GM21447 (cell line): ENCODE measurements around the gene GRM7.

Source experiments
- ATAC-seq: cut with Tn5 transposase; IDR thresholded peaks from one replicate; pipeline ENCODE4 v1.9.1; 2021; ENCODE audit not compliant: unreplicated experiment

Gene GRM7

DNA sequence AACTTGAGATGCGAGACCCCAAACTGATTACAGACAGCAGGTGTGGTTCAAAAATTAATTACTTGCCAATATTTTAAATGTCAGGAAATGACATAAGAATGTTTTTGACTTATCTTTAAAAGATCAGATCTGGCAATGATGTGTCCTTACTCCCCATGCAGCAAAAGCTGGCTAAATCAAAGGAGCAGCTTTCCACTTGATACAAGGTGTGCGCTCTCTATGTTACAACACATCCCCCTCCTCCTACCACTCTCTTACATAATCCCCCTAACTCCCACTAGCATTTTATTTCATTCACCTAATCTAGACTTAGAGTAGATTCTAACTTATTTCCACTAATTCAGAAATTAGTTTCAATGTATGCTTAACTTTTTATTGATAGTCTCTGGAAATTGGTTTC is 609.0 kb downstream of the GRM7 start:
- ATAC-seq, result no peak

DNA sequence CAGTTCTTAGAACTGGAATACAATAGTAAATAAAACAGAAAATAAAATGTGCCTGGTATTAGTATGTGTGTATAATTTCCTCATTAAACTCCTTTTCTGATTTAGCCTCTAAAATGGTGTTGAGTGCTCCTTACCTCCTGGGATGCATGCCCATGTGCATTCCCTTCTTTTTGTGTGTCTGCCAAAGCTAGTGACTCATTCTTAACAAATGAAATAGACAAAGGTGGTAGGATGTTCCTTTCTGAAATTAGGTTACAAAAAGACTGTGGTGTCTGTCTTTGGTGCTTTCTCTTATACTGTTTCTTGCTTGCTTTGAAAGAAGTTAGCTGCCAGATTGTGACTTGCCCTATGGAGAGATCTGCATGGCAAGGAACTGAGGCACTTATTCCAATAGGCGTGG is 623.7 kb downstream of the GRM7 start:
- no peak for ATAC-seq

DNA sequence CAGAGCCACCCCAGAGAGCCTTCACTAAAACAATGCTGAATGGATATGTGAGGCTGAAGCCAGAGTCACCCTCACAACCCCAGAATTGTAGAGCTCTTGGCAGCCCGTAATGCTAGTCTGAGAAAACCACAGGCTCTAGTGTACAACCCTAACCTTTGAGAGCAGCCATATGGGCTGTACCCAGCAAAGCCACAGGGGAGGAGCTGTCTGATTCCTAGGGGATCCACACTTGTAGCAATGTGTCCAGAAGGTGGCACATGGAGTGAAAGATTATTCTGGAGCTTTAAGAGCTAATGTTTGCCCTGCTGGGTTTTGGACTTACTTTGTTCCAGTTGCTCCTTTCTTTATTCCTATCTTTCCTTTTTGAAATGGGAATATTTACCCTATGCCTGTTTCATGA is 626.8 kb downstream of the GRM7 start:
- ATAC-seq, result no peak

DNA sequence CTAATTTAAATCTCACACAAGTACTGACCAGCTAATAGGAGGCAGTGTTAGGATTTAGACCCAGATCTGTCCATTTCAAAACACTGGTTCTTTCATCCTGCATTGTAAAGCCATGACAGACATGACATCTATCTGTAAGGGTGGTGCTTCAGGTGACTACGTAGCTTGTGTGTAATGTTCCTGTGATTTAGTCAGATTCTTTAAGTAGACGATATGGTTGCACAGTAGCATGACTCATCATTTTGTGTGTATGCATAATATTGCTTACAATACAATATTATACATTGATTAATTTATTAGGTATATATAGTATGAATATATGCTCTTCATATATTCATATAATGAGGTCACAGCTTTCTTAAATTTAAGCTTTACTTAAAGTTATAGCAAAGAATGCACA is 628.5 kb downstream of the GRM7 start:
- no peak for ATAC-seq

DNA sequence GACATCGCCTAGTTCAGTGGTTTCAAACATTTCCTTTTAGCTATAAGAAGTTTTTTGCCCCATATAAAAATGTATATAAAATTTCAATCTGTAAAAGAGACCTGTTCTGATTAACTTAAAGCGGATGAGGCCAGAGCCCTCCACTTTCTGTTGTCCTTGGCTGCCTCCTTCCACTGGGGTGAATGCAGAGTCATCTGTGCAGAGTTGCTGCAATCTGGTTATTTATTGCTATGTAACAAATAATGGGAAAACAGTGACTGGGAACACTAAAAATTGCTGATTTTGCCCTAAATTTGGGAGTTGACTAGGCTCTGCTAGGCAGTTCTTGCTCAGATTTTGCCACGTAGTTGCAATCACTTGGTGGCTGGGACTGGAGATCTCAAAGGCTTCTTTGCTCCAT is 637.8 kb downstream of the GRM7 start:
- no peak for ATAC-seq

DNA sequence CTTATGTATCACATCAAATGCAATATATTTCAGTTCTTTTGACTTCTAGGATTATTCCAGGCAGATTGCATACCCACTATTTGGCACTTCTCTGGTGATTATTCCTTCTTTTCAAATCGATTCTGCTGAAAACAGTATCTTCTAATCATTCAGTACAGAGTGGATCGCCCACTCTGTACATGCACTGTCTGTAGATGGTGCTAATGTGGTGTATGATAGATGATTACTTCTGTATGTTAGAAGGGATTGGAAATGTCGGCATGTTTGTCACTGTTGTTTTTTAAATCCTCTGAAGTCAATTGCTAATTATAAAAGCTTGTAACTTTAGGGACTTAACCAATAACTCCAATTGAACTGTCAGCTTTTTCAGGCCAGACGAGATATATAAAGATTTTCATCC is 642.5 kb downstream of the GRM7 start:
- no peak for ATAC-seq

DNA sequence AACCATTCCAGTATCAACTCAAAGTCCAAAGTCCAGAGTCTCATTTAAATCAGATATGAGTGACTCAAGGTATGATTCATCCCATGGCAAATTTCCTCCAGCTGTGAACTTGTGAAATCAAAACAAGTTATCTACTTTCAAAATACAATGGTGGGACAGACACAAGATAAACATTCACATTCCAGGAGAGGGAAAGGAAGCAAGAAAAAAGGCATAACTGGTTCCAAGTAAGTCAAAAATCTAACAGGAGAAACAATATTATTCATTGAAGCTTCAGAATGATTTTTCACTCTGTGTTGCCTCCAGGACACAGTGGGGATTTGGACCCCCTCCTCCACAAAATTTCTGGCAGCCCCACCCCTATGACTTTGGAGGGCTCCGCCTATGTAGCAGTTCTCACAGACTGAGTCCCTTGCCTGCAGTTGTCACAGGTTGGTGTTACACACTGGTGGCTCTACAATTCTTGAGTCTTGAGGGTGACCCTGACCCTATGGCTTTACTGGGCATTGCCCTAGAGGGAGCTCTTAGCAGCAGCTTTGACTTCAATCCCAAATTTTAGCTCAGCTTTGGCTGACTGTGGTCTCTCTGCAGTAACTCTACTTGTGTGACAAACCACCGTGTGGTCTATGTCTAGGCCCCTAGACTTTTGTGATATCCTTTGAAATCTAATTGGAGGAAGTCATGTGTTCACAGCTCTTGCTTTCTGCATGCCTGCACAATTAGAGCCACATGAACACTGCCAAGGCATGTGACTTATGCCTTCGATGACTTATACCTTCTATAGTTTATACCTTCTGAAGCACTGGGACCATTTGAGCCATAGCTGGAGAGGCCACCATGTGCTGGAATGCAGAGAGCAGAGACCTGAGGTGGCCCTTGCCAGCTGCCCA is 644.2 kb downstream of the GRM7 start:
- no peak for ATAC-seq

DNA sequence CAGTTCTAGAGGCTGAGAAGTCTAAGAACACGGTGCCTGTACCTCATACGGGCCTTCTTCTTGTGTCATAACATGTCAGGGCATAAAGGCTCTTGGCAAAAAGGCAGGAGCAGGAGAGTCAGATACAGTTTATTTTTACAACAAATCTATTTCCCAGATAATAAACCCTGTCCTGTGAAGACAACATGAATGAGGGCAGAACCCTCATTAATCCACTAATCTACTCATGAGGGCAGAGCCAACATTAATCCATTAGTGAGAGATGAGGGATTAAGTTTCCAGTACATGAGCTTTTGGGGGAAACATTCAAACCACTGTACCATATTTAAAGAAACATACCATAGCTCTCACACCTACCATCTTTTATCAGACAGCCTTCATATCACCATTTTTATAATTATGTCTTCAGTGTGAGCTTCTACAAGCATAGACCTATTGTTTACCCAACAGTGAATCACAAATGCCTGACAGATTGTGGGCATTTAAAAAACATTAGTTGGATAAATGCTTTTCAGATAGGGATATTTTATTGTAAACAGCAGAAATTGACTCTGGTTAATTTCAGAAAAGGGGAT is 645.8 kb downstream of the GRM7 start:
- ATAC-seq, result no peak

DNA sequence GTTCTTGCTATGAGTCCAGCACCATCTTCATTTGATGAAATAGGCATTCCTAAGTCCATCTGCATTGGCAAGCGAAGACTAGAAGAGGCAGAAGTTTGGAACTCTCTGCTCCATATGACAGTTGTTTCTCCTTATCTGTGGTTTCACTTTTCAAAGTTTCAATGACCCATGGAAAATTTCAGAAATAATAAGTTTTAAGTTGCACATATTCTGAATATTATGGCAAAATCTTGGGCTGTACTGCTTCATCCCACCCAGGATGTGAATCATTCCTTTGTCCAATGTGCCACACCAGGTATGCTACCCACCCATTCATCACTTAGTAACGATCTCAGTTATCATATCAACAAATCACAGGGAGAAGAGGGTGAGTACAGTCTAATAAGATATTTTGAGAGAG is 647.9 kb downstream of the GRM7 start:
- ATAC-seq, result no peak

DNA sequence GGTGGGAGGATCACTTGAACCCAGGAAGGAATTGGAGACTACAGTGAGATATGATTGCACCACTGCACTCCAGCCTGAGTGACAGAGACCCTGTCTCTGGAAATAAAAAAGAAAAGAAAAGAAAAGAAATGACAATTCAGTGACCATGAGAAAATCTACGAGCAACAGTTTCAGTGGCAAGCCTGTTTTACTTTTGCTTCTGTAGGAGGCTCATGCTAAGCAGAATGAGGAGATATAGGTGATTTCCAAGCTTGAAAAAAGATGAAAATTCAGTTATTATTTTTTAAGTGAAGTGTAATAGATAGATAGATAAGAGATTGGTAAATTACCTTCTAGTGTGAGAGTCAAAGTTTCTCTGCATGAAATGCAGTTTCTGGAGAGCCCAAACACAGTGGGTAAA is 651.1 kb downstream of the GRM7 start:
- ATAC-seq, result no peak

DNA sequence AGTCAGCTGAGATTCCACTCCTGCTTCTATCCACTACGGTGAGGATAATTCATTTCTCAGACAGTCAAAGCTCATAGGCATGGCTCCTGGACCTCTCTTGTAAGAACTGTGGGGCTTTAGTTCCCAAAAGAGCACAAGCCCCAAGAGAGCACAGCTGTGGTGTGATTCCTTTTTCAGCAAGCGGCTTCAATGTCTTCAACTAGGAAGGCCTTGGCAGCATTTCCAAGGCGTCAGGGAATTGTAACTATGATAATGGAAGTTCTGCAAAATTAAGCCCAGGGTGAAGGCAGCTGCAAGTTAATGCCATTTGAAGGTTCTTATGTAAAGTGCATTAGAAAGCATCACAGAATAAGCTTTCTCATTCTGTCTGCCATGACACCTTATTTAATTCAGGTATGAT is 657.1 kb downstream of the GRM7 start:
- ATAC-seq, result no peak

DNA sequence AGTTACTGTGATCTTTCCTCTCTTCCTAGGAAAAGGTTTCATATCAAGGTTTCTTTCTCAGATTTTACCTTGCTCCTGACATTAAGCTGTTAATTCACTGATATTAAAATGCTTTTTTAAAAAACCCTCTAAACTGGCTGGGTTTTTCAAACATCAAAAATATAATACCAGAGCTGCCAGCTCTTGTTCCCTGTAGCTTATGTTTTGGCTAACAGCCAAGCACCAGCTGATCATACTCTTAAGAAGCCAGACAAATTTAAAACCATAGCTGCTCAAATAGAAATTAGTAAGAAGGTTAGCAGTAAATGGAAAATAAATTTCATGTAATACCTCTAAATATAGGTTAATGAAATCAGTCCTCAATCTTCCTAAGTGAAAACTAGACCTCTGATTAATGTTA is 657.5 kb downstream of the GRM7 start:
- ATAC-seq, result no peak

DNA sequence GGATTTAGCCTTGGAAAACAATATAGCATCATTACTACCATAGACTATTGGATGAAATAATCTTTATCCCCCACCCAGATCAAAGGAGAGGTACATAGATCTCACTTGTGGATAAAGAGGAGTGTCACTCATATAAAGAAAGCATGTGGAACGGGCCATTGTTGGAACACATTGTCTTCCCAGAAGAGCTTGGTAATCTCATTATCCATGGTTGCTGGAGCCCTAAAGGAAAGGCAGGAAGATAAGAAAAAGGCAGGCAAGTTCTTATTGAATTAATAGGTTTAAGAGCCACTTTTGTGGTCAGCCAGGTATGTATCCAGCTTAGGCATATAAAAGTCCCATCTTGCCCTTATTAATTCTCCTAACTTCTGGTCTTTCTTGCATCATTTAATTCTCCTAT is 659.1 kb downstream of the GRM7 start:
- ATAC-seq, result no peak

DNA sequence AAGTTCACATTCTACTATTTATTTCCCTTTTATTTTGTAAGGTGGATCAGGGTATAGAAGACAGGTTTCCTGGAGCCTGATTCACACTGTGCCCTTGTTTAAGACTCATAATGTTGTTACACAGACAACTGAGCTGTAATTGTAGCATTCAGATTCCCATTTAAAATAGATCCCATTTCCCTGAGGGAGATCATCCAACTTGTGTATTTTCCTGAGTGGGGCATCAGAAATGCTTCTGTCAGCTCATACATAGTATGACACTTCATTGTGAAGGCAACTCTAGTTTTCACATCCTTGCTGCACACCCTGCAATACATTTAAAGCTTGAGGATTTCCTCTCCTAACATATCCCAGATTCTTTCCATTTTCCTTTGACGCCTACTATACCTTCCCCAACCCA is 659.7 kb downstream of the GRM7 start:
- no peak for ATAC-seq

DNA sequence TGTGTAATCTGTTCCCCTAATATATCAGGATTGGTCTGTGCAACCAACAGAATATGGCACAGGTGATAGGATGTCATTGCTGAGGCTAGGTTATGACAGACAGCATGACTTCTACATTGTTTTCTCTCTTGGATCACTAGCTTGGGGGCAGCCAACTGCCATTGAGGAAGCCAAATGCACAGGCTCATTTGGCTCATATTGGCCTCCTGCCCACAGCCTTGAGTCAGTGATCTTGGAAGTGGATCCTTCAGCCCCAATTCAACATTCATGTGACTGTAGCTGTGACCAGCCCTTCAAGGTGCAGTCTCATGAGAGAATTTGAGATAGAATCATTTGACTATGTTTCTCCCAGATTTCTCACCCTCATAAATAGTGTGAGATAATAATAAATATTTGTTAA is 675.6 kb downstream of the GRM7 start:
- no peak for ATAC-seq

DNA sequence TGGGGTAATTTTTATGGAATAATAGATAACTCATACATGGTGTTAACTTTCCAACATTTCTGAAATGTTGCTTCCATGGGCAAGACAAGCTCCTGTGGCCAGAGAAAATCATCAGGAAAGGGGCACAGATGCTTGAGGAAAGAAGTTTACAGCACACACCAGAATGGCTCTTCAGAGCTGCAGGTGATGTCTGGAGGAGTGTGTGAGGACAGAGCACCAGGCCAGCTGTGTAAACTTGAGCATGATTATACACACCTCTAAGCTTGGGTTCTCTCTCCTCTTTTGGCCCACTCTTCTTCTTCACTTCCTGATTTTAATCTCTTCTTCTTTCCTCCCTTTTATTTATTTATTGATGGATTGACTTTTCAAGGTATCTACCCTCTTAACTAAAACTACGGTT is 676.0 kb downstream of the GRM7 start:
- ATAC-seq, result no peak

DNA sequence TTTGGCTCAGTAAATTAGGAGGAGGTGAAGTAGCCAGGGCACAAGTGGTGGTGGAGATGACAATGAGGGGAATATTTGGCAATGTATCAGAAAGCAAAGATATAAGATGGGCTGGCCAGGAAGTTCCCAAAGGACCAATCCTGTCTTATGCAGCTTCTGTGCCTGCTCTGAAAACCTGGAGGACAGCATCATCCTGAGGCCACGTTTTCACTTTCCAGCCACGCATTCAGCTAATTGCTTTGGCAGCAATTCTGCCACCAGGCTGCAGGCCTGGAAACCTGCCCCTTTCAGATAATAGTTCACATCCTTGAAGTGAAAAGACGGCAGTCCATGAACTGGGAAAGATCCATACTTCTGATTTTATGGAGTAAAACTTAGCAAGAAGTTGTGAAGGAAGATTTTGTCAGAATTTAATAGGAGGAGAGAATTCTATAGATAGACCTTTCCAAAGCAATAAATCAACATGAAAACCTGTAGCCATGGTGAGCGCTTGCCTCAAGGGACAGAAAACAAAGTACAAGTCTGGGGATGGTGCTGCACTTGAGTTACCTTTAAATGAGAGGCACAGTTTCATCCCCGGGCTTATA is 682.5 kb downstream of the GRM7 start:
- ATAC-seq, result no peak

DNA sequence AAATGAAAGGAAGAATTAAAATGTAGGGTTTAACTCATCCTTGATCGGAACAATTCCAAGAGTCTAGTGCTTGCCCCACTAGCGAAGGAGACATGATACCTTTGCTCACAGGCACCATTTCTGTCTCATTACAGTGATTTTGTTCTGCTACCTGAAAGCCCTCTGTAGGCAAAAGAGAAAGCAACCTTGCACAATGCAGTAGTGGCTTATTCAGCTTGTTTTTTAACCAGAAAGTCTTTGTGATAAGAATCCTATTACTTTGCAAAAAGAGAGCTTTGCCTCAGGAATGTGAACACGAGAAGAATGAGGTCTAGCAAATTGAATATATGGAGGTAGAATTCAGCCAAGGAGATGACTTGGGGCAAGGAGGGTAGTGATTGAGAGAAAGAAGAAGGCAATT is 684.4 kb downstream of the GRM7 start:
- ATAC-seq, result no peak

DNA sequence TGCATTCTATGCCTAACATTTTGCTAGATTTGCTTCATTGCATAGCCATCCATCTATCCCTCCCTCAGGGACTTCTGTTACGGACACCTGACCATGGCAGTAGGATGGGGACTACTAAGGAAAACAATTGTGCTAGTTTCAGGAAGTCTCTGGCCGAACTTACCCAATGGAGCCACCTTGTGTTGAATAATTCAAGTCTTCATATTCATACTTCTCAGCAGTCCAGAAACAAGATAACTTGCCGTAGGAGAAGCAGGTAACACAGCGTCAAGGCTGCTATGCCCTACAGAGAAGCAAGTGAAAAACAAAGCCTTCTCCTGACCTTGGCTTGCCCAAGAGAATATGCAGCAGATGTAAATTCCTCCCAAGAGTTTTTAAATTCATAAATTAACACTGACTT is 685.3 kb downstream of the GRM7 start:
- ATAC-seq, result no peak

DNA sequence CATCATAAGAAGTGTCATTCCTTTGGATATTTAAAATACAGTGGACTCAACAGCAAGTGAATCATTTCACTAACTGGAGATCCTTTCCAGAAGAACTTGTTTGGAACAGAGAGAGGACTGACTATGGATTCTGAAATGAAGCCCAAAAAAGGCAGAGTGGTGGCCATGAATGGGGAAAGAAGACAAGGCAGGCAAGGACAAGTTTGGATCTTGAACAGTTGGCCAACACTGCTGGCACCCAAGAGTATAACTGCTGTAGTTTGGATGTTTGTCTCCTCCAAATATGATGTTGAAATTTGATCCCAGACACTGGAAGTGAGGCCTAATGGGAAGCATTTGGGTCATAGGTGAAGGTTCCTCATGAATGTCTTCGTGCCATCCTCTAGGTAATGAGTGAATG is 686.9 kb downstream of the GRM7 start:
- no peak for ATAC-seq

DNA sequence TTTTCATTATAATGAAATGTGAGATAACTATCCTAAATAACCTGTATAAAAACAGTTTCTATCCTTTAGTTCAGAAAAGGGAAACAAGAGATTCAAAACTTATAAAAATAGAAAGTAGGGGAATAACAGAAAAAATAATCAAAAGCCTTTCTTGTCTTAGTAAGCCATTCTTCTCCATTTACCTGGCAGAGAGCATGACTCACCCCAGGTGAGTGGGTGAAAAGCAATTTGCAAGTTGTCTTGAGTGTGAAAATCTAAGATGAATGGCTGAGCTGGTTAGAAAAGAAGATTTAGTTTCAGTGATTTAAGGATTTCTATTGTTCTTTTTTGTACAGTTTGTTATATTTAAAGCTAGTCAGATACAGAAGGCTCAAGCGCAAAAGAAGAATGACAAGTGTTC is 702.0 kb downstream of the GRM7 start:
- ATAC-seq, result no peak

DNA sequence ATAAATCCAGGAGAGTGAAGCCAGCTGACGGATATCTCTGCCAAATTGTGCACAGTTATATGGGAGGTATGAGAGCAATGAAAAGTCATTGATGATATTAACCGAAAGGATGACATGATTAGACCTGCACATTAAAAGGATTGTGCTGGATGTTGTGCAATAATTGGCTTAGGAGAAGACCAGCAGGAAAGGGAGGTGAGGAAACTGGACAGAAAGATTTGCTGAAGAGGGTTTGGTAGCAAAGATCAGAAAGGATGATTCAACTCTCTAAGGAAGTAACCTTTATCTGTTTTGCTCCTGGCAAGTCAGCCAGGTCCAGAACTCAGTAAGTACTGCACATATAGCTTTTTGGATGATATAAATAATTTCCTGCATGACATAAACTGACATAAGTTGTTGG is 704.7 kb downstream of the GRM7 start:
- no peak for ATAC-seq

DNA sequence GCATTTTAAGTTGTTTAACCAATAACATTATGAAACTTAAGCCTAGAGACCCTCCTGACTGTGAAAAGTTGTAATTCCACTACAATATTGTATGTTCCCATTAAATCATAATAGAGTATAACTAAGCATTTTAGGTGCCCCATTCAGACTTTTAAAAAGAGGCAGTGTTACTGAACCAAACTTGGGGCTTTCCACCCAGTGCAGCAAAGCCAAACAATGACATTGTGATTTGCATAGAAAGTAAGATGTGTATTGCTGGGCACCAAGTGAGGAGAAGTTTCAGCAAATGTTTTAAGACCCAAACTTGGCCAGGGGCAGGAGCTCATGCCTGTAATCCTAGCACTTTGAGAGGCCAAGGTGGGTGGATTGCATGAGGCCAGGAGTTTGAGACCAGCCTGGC is 706.2 kb downstream of the GRM7 start:
- no peak for ATAC-seq
